ENCODE data around the gene BFSP2.

GRCh38 chr3:133476971-133477375 lies 77.1 kb downstream of the BFSP2 start:
- TF ChIP-seq ZNF644 (CRISPR knock-in tag; IDR thresholded peaks at IDR 0.05; ENCODE audit: low read depth), result no peak
- TF ChIP-seq ZBTB43 (CRISPR knock-in tag; conservative IDR thresholded peaks at IDR 0.05), result no peak
- TF ChIP-seq POLR2AphosphoS5 (IDR thresholded peaks at IDR 0.05; ENCODE audit: low read depth, low read length), result no peak
- no peak for TF ChIP-seq PHF20 (CRISPR knock-in tag; IDR thresholded peaks at IDR 0.05)
- TF ChIP-seq SOX5 (CRISPR knock-in tag; IDR thresholded peaks at IDR 0.05; ENCODE audit: borderline replicate concordance), result no peak
- no peak for TF ChIP-seq POLR2A (IDR thresholded peaks at IDR 0.05; ENCODE audit: insufficient read depth in 1 of 2, low read depth in 2 of 2, low read length in 2 of 2)
- no peak for TF ChIP-seq SRF (IDR thresholded peaks at IDR 0.05; ENCODE audit: low read depth, low read length)
- TF ChIP-seq ZNF274 (CRISPR knock-in tag; IDR thresholded peaks at IDR 0.05), result no peak
- no peak for TF ChIP-seq RFX5 (IDR thresholded peaks at IDR 0.05; ENCODE audit: low read depth, low read length)
